Thyroid gland (tissue), 4 donors: ENCODE results near the gene STAT1. TPM values are rescaled to one million over a fixed set of nuclear protein-coding genes. Genes with fewer than 3 reads are reported as not detected.

ENCODE experiments used
- DNase-seq, 2 donors: peaks; one replicate each; pipeline ENCODE4 v3.0.0-alpha.2; 2019
- H3K27ac ChIP-seq, 3 donors: fragments of 200-600 bp; sonication (generic); 1 replicate in 2 of 3; 2 replicates in 1 of 3; pipeline ENCODE4 v1.5.1; 2016 to 2019; ENCODE audit warnings: mild to moderate bottlenecking in 1 of 3, moderate library complexity in 1 of 3
- H3K27me3 ChIP-seq: fragments of 200-600 bp; sonication (generic); one replicate; pipeline ENCODE4 v1.5.1; 2019
- H3K36me3 ChIP-seq, 2 donors: fragments of 200-600 bp; sonication (generic); one replicate each; pipeline ENCODE4 v1.5.1; 2016 to 2019
- H3K4me1 ChIP-seq, 2 donors: fragments of 200-600 bp; sonication (generic); one replicate each; pipeline ENCODE4 v1.5.1; 2017 to 2019
- H3K4me3 ChIP-seq, 3 donors: fragments of 200-600 bp; sonication (generic); replicated peaks in 1 of 3; 1 replicate in 2 of 3; 2 replicates in 1 of 3; pipeline ENCODE4 v1.5.1; 2016; ENCODE audit warnings: mild to moderate bottlenecking in 1 of 3
- H3K9me3 ChIP-seq: fragments of 200-600 bp; sonication (generic); one replicate; pipeline ENCODE4 v1.5.1; 2017
- CTCF ChIP-seq, 6 experiments: fragments of 200-600 bp in 3 of 6; fragments of 450-650 bp in 3 of 6; sonication (generic) in 3 of 6; IDR thresholded peaks; one replicate each; pipeline ENCODE4 v1.5.1; 2016 to 2019; ENCODE audit warnings: antibody characterized with exemption in 6 of 6, mild to moderate bottlenecking in 2 of 6, inconsistent platforms in 1 of 6, moderate library complexity in 1 of 6
- POLR2A ChIP-seq, 2 donors: fragments of 450-650 bp; IDR thresholded peaks; one replicate each; pipeline ENCODE4 v1.6.1; 2017; ENCODE audit warnings: antibody characterized with exemption in 2 of 2, mild to moderate bottlenecking in 2 of 2, moderate library complexity in 1 of 2
- WGBS, 2 donors: methylation state at CpG; one replicate each; pipeline ENCODE4 v1.1.5; 2017; 5-methylcytosine and 5-hydroxymethylcytosine counted together
- intact Hi-C: fragments of 100-400 bp; cut with DNase I; formaldehyde crosslinking; loops from one replicate; pipeline ENCODE4 v1.15.1; 2023
- total RNA-seq, 4 donors: library from RNA; depleted of rRNA; stranded (reverse); fragments of >200 nt; gene quantifications; one replicate each; pipeline ENCODE4 v1.2.3, GENCODE V29; 2016

The STAT1 gene
- total RNA-seq, 4 donors from 2014 or later = 38.0 to 87.7 (median 61.3) TPM

- TF ChIP-seq CTCF (IDR thresholded peaks at IDR 0.05) = no peak
- TF ChIP-seq POLR2A (IDR thresholded peaks at IDR 0.05) = no peak
- WGBS, 2 donors = 84 to 85% methylated on average over 1 of the region's 1 CpG
- Histone ChIP-seq H3K9me3 (no peaks in the 10 kb centered on the region), H3K27me3 (no peaks in the 10 kb centered on the region), H3K4me3 (no peak overlapping the region), H3K36me3 (peaks cover 0 to 4% of the 10 kb centered on the region in 2 donors), H3K27ac (peak overlapping the region in 2 of 3 donors; percentile 8 to 10), H3K4me1 (peaks cover 6 to 17% of the 10 kb centered on the region in 2 donors)
- no peak for DNase-seq
- intact Hi-C loops = no loop called here
These were observed 81.5 kb downstream of the STAT1 start for GRCh38 chr2:190932514-190932913.

DNA sequence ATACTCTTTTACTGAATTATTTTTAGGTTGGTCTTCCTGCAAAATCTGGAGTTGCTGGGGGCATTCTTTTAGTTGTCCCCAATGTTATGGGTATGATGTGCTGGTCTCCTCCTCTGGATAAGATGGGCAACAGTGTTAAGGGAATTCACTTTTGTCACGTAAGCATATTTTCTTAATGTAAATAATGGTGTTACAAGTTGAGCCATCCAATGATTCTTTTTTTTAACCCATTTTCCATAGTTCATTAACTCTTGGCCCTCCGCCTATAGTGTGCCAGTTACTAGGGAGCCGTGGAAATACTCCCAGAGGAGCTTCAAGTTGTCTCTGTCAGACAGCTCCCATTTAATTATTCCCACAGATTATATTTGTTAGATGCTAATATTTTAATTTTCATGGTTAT is 83.6 kb downstream of the STAT1 start:
- H3K36me3 ChIP-seq = peaks cover 0 to 4% of the 10 kb centered on the region in 2 donors

GRCh38 chr2:190929919-190930318 is 84.1 kb downstream of the STAT1 start:
- no peak for DNase-seq
- Histone ChIP-seq H3K27me3 (no peaks in the 10 kb centered on the region), H3K9me3 (no peaks in the 10 kb centered on the region), H3K4me1 (peaks cover 6 to 7% of the 10 kb centered on the region in 2 donors), H3K36me3 (peaks cover 0 to 4% of the 10 kb centered on the region in 2 donors), H3K27ac (no peak overlapping the region), H3K4me3 (no peak overlapping the region)
- TF ChIP-seq POLR2A (IDR thresholded peaks at IDR 0.05) (no peak), CTCF (IDR thresholded peaks at IDR 0.05) (no peak)
- intact Hi-C loops = no loop called here
- WGBS, 2 donors = 95 to 97% methylated on average over 7 of the region's 7 CpGs

More for the DNA sequence above, 83.6 kb downstream of the STAT1 start:
- Histone ChIP-seq H3K9me3 (no peaks in the 10 kb centered on the region), H3K4me3 (no peak overlapping the region), H3K27me3 (no peaks in the 10 kb centered on the region), H3K4me1 (peaks cover 6 to 12% of the 10 kb centered on the region in 2 donors), H3K27ac (no peak overlapping the region)
- intact Hi-C loops = no loop called here
- no peak for TF ChIP-seq CTCF (IDR thresholded peaks at IDR 0.05)
- TF ChIP-seq POLR2A (IDR thresholded peaks at IDR 0.05) = no peak
- no peak for DNase-seq
- WGBS, 2 donors = 90 to 91% methylated on average over 3 of the region's 3 CpGs

- intact Hi-C loops = no loop called here
- H3K4me1 ChIP-seq = peaks cover under 1% of the 10 kb centered on the region in 2 donors
- H3K36me3 ChIP-seq = peaks cover 11 to 15% of the 10 kb centered on the region in 2 donors
- H3K27ac ChIP-seq = no peak overlapping the region
- H3K27me3 ChIP-seq = no peaks in the 10 kb centered on the region
- H3K9me3 ChIP-seq = no peaks in the 10 kb centered on the region
- 82 to 89% methylated on average over 2 of the region's 2 CpGs for WGBS, 2 donors
- TF ChIP-seq CTCF (IDR thresholded peaks at IDR 0.05) (no peak), POLR2A (IDR thresholded peaks at IDR 0.05) (no peak)
- no peak overlapping the region for H3K4me3 ChIP-seq
- DNase-seq = no peak
These were observed 86.7 kb downstream of the STAT1 start for GRCh38 chr2:190927301-190927700.

DNA sequence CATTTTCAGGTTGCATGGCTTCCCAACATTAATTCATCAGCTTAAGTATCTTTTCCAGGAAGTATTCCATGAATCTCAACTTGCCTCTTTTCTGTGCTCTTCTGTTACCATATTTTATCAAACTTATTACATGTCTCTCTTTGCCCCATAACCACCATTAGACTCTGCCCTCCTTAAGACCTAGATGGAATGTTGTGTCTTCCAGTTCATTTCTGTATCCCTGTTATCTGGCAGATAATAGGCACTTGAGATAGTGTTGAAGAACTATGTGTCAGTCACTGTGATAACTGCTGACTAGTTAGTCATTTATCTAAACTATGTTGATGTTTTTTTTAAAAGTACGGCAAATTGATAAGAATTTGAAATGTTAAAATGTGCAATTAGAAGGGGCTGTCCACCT is 91.6 kb downstream of the STAT1 start:
- Histone ChIP-seq H3K27ac (no peak overlapping the region), H3K4me3 (no peak overlapping the region), H3K9me3 (no peaks in the 10 kb centered on the region), H3K36me3 (peaks cover 14 to 21% of the 10 kb centered on the region in 2 donors), H3K27me3 (no peaks in the 10 kb centered on the region), H3K4me1 (no peaks in the 10 kb centered on the region)
- no peak for DNase-seq
- intact Hi-C loops = no loop called here
- TF ChIP-seq CTCF (IDR thresholded peaks at IDR 0.05) (no peak), POLR2A (IDR thresholded peaks at IDR 0.05) (no peak)
- WGBS, 2 donors = 96 to 98% methylated on average over 1 of the region's 1 CpG
